GM18519 (cell line): ENCODE data around the gene MTOR.
A peak's percentile ranks its signal among the peaks of the same experiment; 100 is the strongest.

ENCODE experiments used
- ATAC-seq: cut with Tn5 transposase; IDR thresholded peaks from one replicate; pipeline ENCODE4 v1.9.1; 2021; ENCODE audit warnings: mild to moderate bottlenecking, moderate library complexity; ENCODE audit not compliant: unreplicated experiment, low FRiP score

Gene MTOR

DNA sequence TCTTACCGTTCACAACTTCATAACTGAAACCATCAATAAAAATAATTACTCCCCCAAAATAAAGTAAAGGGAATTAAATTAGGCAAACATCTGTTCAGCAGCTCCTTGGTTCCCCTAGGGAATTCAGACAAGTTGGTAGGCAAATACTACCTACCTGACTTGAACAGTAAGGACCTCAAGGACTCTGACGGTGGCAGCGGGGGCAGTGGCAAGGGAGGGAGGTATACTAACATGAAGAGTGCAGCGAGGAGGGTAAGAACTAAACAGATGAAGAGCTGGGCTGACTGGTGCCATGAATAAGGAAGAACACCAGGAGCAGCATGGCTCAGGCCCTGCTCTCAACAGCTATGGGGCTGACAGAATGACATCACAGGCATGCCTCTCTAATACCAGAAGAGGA is 33.1 kb downstream of the MTOR start:
- ATAC-seq, result no peak

DNA sequence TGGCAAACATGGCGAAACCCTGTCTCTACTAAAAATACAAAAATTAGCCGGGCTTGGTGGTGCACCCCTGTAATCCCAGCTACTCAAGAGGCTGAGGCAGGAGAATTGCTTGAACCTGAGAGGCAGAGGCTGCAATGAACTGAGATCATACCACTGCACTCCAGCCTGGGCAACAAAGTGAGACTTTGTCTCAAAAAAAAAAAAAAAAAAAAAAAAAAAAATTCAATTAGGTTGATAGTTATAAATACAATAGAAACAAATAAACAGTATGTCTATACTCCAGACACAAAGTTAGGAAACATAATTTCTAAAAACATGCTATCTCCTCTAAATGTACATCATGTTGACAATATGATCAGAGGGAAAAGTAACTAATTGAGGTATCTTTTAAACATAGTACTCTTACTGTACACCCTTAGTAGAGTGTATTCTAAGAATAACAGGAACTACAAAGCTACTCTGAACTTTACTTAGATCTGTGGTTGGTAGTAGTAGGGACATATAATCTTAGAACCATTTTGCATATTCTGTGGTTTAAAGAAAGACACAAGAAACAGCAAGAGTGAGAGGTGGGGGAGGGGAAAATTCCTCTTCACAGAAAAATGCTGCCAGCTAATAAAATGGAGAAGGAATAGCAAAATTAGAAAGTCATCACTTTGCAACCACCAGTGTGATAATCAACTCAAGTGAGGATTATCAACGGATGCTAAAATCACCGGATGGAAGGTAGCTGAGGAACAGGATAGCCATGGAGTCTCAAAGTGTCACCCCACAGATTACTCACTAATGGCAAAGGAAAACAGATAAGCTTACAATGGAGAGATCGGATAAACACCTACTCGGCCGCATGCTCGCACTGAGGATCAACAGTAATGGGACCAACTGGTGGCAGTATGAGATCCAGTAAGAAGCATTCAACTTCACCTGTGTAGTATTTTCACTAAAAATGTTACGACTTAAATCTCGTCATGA is 35.0 kb downstream of the MTOR start:
- peak; percentile 42 for ATAC-seq

DNA sequence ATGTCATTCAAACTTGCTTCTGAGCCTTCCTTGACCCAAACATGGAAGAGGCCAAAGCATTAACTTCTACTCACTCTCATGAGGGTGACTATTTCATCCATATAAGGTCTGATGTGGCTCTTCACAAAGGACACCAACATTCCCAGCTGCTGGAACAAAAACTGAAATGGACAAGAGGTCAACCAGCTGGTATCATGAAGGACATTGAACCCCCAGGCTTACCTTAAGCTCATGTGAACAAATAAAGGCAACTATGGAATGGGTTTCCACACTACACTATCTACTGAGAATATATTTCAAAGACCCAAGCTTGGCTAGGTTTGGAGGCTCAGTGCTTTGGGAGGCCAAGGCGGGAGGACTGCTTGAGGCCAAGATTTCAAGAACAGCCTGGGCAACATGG is 46.3 kb downstream of the MTOR start:
- no peak for ATAC-seq

DNA sequence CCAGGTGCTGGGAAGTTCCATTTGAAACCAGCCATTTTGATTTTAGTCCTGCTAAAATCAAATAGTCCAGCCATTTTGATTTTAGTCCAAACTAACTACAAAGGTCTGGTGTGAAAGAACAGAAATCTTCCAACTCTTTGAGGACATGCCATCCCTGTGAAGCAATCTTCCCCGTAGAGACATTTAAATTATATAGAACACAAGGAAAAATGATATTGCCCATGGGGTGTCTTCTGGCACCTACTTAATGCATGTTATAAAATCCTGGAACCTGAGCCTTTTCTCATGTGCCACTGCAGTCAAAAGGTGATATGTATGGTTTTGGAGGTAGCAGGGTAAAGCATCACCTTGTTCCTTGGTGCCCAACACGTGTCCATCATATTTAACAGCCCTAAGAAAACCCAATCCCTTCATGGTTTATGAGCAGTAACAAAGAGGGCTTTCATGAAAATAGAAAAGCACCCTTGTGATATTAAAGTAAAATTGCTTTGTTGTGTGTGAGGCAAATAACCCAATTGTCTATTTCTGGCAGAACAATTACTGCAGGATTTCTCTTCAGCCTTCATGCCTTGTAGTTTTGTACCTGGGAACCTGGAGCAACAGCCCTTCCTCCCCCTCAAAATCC is 46.9 kb downstream of the MTOR start:
- ATAC-seq, result no peak

DNA sequence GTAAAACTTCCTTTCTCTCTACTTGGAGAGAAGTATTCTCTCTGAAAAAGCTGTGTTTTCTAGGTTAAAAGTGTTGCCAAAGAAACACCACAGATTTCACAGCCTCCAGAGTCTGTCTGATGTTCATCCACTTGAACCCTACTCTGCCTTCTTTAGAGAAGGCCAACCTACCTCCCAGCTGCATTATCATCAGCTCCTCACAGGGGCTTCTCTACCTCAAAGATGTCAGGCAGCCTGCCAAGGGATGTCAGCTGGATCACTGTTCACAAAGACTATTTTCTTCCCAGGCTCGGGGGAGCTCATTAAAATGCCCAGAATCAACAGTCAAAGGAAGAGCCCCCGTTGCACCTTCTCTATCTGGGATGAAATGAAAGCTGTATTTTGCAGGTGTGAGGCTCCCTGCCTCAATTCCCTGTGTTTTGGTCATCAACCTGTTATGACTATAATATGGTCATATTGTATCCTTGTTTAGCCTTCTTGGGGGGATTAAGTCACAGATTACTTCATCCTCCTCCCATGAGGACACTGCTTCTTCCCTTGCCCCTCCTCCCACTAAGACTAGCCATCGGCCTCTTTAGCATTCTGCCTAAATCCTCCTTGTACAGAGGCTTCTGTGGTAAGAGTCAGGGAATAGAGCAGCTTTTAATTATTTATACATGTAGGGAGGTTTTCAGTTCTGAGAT is 47.5 kb downstream of the MTOR start:
- no peak for ATAC-seq

DNA sequence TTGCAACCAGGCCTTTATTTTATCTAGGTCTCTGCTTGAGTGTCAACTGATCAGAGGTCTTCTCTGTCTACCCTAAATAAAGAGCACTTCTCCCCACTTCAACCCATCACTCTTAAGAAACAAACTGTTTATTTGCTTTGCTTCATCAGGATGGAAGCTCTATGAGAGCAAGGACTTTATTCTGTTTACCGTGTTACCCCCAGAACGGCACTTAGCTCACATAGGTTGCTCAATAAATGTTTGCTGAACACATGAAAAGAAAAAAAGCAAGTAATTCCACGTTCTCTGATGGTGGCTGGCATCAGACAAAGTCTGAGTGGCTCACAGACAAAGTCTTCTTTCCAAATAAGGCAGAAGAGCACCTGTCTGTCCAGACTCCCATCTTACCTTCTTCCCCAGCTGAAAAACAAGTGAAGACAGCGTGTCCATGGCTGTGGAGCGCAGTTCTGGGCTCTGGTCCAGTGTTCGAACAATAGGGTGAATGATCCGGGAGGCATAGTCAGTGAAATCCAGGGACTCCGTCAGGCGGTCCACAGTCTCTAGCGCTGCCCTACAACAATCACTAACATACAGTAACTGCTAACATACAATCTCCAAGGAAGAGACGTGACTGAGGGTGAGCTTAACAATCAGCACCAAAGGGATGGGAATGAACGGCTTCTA is 50.3 kb downstream of the MTOR start:
- no peak for ATAC-seq

DNA sequence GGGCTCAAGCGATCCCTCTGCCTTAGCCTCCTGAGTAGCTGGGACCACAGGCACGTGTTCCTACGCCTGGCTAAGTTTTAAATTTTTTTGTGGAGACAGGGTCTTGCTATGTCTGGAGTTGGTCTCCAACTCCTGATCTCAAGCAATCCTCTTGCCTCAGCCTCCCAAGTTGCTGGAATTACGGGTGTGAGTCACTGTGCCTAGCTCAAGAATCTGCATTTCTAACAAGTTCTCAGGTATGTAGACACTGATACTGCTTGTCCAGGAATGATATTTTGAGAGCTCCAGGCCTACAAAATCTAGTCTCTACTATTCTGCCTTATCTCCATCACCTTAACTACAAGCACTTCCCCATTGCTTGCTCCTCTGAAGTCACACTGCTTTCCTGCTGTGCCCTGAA is 50.9 kb downstream of the MTOR start:
- ATAC-seq, result no peak

DNA sequence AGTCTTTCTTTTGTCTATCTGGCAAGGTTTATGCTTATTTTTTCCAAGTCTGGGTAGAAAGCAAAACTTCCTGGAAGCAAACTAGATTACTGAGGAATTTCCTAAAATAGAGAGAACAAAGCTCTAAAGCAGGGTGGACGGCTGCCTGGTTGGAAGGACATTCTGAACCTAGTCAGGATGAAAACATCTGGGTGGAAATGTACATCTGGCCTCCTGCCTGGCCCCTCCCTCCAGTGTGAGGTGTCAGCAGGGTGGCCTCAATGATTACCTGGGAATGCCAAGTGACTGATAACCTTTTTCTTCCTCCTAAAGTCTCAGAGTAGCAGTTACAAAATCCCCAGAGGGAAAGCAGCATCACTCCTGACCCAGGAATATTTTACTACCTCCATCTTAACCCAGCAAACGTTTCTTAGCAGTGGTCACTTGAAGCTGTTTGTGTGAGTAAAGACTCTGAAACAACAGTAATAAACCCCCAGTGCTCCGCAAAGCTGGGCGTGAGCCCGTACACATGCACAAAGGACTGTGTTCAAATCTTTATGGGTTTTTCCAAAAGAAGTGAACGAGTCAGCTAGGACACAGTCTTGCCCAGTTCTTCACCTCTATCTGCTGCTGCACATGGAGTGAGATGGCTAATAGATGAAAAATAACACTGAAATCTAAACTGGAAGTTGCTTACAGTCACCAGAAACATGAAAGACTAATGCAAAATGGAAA is 54.3 kb downstream of the MTOR start:
- ATAC-seq, result no peak

DNA sequence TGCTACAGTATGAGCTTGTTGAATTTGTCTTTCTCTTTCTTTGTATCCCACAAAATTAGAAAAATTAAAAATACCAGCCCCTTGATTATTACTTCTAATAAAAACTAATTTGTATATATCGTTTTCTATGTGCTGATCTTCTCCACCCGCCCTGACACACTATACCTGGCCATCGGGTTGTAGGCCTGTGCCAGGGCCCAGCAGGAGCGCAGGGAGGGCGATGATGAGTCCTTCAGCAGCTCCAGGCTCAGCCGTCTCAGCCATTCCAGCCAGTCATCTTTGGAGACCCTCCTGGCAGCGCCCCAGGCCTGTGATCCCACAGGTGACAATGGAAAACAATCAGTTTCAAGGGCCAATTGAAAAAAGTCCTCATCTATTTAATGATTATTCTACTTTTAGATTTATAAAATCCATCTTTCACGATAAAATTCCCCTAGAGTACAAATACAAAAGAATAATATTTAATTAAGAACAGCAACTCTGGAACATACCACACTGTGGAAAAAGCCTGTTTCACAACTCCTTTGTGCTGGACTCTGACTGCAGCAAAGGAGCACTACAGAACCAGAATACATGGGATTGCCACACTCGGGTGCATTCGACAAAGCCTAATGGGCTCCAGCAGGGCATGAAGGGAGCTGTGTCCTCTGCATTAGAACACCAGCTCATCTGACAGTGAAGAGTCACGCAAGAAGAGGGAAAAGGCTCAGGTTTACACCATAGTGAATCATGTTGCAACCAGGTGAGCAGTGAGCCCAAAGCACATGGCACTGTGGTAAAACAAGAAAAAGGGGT is 57.8 kb downstream of the MTOR start:
- ATAC-seq, result no peak

DNA sequence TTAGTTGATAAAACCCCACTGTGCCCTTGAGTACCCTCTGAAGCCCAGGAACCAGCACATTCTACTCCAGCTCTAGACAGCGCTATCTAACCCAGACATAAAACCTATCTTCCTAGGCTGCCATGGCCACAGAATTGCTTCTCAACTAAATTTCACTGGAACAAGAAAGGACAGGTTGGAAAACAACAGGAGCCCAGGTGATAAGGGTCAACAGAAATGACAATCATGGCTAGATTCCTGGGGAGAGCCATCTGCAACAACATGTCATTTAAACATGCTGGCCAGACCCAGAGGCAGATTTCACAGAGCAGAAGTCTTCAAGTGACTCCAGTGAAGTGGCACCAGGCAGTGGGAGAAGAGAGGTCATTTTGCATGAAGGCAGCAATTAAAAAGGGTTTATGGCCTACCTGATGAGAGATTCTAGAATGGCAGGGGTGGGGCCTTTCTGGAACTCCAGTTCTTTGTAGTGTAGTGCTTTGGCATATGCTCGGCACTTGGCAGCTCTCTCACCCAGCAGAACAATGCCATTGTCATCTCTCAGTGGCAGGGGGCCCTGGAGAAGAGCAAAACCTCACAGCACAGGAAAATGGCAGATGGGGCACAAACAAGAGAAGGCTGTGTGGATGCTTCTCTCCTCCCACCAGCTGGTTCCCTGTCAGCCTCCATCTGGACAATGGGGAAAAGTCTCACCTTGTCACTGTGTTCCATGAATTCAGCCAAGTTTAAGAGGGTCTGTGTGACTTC is 63.3 kb downstream of the MTOR start:
- ATAC-seq, result no peak

DNA sequence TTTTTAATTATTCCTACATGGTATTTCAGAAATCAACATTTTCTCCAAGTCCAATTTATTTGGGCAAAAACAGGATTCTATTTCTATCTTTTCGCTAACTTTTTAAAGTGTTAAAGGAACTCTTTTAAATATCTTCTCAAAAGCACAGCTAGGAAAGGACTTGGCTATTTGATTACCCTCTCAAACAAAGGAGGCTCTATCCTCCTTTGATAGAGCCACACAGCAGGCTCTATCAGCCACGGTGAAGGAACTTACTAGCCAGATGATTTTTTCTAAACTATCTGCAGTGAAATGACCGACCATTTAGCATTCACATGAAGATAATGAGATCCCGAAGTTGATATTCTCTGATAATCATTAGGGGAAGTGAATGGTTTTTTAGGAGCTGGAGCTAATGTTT is 64.1 kb downstream of the MTOR start:
- no peak for ATAC-seq

DNA sequence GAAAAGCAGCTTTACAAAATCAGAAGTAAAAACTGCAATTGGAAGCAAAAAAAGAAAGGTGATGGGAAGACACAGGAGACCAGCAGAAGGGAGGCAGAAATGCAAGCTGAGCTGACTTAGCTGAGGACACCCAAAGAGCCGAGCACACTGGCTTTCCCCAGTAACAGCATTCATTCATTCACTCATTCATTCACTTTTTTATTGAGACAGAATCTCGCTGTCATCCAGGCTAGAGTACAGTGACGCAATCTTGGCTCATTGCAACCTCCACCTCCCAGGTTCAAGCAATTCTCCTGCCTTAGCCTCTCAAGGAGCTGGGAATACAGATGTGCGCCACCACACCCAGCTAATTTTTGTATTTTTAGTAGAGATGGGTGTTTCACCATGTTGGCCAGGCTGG is 65.0 kb downstream of the MTOR start:
- ATAC-seq, result no peak

DNA sequence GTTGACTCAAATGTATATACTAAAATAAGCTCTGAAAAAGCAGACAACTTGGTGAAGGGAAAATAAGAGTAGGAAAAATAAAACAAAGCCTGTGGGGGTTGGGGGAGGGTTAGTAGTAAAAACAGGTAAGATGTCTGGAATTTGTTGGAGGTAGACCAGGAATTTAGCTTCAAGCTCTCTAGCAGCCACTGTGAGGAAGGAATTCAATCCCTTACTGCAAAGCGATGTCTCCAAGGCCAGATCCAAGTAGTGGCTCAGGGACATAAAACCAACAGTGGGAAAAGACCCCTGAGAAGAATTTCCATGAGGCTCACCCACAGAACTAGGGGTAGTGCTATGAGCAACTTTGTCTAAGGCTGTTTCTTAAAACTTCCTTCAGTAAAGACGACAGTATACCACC is 65.4 kb downstream of the MTOR start:
- ATAC-seq, result no peak

DNA sequence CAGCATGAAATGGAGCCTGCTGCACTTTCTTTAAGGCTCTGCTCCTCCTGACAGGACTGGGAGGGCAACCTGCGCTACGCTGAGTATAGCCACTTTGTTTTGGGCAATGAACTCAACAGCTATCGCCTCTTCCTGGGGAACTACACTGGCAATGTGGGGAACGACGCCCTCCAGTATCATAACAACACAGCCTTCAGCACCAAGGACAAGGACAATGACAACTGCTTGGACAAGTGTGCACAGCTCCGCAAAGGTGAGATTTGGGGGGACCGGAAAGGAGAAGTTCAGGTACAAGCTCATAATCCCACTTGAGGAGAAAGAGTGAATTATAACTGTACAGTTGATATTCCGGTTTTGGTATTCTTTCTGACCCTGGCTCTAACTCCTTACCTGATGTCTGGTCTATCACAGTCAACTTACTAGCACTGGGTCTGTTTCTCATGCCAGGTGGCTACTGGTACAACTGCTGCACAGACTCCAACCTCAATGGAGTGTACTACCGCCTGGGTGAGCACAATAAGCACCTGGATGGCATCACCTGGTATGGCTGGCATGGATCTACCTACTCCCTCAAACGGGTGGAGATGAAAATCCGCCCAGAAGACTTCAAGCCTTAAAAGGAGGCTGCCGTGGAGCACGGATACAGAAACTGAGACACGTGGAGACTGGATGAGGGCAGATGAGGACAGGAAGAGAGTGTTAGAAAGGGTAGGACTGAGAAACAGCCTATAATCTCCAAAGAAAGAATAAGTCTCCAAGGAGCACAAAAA is 67.8 kb downstream of the MTOR start:
- ATAC-seq, result no peak

DNA sequence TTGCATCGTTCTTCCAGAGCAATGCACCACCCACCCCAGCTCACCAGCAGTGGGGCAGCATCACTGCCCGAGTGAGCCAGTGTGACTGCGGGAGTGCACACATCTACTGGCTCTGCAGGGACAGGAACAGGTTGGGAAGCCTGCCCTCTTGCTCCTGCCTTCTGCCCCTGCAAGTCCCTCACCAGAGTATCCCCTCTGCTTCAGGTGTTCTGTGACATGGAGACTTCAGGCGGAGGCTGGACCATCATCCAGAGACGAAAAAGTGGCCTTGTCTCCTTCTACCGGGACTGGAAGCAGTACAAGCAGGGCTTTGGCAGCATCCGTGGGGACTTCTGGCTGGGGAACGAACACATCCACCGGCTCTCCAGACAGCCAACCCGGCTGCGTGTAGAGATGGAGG is 69.0 kb downstream of the MTOR start:
- no peak for ATAC-seq

DNA sequence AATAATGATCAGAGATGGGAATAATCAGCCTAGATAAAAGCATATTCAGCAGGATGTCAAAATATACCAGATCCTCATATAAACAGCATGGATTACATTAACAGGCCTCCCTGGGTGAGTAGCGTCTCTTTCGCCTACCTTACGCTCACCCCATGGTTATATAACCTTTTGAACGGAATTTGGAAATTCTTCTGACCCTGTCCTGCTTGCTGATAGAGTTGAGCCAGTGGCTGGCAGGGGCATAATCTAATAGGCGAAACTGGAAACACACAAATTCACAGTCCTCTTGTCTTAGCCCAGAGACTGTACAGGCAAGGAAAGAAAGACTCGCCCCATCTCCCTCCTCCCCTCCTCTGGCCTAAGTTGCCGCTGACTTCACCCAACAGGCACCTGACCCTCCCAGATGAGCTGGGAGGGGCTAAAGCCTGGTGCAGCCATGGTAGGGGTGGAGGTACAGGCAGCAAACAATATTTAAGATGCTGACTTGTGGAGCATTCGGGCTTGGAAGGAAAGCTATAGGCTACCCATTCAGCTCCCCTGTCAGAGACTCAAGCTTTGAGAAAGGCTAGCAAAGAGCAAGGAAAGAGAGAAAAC is 73.4 kb downstream of the MTOR start, which contains the start of gene ANGPTL7:
ANGPTL7 (plus strand) TSS at position 498 of the 594 bp plus-strand sequence. CDS start 225 bp downstream, outside the sequence.
- no peak for ATAC-seq

DNA sequence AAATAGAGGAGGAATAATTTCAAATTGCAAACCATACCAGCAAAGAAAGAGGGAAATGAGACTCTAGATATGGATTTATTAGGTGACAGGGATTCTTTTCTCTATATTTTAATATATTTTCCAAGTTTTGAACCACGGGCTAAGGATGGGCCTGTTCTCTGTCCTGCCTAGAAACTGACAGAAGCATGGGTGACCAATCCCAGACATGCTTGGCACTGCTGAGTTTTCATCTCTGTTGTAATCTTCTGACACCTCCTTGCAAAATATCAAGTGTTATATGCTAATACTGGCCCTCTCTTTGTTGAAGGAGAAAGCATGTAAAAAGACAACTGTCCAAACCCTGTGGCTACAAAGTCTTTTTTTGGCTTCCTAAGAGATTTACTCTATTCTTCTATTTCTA is 74.0 kb downstream of the MTOR start:
- ATAC-seq, result no peak

DNA sequence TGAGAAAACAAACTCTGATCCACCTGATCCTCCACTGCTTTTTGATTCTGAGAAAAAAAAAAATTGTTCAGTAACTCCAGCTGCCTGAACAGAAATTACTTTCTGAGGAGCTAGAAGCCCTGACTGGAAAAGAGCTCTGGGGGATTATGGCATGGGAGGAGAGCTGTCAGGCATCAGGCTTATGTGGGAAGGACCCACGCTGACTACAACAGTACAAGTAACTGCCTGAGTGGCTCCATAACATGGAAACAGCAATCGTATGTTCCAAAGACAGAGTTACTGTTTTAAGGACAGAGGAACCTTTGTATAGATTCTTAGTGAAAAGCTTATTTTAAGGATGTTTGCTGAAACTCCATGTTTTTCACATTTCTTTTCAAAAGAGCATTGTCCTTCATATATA is 74.4 kb downstream of the MTOR start:
- ATAC-seq, result no peak
